GM18858 (cell line): ENCODE measurements around the gene LRRFIP2.
"Not testable (repeated sequence)": the region's sequence is repeated elsewhere in the genome, so short reads cannot be mapped to it uniquely, and the experiment has no call there.

Experiments
- ATAC-seq: cut with Tn5 transposase; IDR thresholded peaks from one replicate; pipeline ENCODE4 v1.9.1; 2021; ENCODE audit not compliant: unreplicated experiment

Gene LRRFIP2

GRCh38 chr3:37146927-37147326 lies 27.5 kb downstream of the LRRFIP2 start:
- ATAC-seq = not testable (repeated sequence)

GRCh38 chr3:37145611-37146010 lies 28.8 kb downstream of the LRRFIP2 start:
- no peak for ATAC-seq

DNA sequence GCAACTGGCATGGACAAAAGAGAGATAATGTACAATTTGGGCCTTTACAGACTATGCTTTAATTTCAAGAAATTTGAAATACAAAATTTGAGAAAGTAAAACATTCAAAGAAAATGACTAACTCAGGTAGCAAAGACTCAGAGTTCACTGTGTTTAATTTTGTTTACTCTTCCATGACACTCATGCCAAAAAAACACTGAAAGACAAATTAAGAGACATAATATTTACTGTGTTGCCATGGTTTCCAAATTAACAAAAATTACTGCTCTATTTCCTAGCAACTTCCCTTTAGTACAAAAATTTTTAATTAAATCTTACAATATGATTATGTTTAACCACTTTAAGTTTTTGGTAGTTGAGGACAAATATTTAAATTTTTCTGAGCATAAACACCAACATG lies 29.6 kb downstream of the LRRFIP2 start:
- no peak for ATAC-seq

- no peak for ATAC-seq
These were observed 30.6 kb downstream of the LRRFIP2 start for GRCh38 chr3:37143821-37144220.

GRCh38 chr3:37141676-37142075 lies 32.7 kb downstream of the LRRFIP2 start:
- ATAC-seq = no peak

DNA sequence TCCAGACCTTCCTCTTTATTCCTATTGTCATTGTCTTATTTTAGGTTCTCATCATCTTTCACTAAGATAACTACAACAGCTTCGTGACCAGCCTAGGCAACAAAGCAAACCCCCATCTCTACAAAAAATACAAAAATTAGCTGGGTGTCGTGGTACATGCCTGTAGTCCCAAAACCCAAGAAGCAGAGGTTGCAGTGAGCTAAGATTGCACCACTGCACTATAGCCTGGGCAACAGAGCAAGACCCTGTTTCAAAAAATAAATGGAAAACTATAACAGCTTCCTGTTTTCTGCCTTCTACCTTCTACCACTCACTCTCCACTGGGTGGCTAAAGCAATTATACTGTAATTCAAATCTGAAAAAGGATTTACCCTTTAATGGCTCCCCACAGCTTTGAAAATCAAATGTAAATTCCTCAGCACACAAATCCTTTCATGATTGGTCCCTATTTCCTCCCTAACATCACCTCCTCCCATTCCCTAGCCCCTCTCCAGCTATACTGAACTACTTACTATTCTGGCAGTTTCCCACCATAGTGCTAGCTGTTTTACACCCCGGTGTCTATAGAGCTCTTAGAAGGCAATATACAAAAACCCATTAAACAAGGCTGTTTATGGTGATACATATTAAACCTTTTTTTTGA lies 33.4 kb downstream of the LRRFIP2 start:
- ATAC-seq = no peak

DNA sequence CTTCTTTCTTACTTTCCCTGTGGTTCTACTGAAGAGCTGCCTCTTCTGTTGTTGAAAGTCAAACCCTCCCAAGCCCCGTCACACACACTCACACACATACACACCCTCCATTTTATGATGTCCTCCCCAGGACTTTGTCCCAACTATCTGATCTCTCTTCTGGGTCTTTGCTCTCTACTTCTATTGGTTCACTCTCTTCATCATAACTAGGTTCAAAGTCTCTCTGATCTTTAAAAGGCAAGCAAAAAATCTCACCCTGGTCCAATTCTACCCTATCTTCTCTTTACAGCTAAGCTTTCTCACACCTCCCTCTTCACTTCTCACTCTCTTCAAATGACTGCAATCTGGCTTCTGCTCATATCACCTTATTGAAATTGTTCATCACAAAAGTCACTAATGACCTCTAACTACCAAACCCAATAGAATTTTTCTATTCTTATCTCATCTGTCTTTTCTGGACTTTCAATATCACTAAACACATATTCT lies 34.8 kb downstream of the LRRFIP2 start:
- ATAC-seq = peak; percentile 74

DNA sequence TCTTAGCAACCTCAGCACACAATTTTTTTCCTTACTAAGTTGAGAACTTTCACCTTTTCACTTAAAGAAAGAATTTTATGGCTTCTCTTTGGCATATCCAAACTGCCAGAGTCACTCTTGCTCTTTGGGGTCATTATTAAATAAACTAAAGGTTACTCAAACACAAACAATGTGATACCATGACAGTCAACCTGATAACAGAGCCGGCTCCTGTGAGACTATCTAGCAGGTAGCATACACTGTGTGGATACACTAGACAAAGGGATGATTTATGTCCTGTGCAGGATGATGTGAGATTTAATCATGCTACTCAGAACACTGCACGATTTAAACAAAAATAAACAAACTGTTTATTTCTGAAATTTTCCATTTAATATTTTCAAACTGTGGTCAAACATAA lies 35.6 kb downstream of the LRRFIP2 start:
- no peak for ATAC-seq

GRCh38 chr3:37137516-37137915 lies 36.9 kb downstream of the LRRFIP2 start:
- ATAC-seq = no peak

- no peak for ATAC-seq
These were observed 38.3 kb downstream of the LRRFIP2 start for GRCh38 chr3:37136067-37136466.

- ATAC-seq = no peak
These were observed 38.8 kb downstream of the LRRFIP2 start for GRCh38 chr3:37135561-37135960.

GRCh38 chr3:37132334-37132733 lies 42.0 kb downstream of the LRRFIP2 start:
- no peak for ATAC-seq

DNA sequence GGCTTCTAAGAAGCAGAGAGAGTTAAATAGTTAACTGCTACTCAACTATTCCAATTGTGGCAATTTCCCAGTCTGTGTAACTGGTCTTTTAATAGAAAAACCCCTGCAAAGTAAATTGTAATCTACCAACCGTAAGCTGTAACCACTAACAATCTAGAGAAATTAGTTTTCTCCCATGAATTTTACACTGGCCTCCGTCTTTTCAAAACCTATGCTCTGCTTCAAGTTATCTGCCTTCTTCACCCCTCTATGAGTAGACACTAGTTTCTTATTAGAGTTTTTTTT lies 42.6 kb downstream of the LRRFIP2 start:
- no peak for ATAC-seq

DNA sequence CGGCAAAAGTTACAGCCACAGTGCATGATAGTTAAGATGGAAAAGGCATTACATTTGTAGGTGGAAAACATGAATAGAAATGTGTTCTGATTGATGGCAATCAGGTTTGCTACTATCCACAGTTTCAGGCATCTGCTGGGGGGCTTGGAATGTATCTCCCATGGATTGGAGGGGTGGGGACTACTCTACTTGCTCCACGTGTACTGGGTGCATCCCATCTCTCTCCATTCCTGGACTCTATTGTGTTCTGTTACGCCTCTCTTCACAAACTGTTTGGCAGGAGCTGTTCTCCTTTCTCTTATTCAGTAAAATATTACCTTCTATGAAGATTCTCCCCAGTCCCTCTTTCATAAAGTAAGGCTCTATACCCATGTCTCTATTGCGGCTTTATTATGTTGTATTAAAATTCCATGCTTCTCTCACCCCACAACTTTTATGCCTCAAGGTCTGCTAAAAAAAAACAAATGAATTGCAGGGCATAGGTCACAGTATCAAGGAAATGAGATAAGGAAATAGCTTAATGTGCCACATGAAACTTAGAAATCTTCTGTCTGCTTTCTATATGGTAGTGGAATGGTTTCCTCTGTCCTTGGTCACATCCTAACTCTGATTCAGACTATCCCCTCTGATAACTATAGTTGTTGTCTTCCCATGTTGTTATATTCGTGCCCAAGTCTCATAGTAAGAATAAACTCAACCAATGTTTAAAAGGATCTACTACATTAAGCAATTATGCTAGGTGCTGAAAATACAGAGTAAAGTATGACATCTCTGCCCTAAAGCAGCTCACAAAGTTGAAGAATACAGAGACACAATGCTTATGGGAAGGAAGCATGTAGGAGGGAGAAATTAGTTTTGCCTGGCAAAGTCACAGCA lies 43.2 kb downstream of the LRRFIP2 start:
- no peak for ATAC-seq

- no peak for ATAC-seq
These were observed 43.9 kb downstream of the LRRFIP2 start for GRCh38 chr3:37130448-37130847.

DNA sequence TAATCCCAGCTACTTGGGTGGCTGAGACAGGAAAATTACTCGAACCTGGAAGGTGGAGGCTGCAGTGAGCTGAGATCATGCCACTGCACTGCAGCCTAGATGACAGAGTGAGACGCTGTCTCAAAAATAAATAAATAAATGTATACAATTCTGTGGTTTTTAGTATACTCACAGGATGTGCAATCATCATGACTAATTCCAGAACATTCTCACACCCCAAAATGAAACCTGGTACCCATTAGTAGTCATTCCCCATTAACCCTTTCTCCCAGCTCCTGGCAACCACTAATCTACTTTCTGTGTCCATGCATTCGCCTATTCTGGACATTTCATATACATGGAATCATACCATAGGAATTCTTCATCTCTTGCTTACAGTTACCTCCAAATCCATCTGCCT lies 44.5 kb downstream of the LRRFIP2 start:
- peak; percentile 70 for ATAC-seq

DNA sequence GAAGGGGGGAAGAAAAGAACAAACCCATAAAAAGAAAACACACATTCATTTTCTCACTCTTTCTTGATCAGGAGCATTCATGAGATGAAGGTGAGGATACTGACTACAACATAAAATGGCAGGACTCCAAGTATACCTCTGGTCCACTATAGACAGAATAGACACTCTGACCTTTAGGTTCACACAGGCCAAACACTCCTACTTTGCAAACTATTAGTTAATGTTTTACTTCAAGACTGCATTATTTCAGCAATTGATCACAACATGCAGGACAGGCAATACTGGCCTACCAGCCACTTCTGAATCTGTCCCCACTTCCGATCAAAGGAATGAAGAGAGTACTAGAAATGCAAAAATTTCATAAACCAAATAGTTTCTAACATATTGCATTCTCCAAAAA lies 47.0 kb downstream of the LRRFIP2 start:
- ATAC-seq = no peak

- no peak for ATAC-seq
These were observed 47.5 kb downstream of the LRRFIP2 start for GRCh38 chr3:37126856-37127255.

DNA sequence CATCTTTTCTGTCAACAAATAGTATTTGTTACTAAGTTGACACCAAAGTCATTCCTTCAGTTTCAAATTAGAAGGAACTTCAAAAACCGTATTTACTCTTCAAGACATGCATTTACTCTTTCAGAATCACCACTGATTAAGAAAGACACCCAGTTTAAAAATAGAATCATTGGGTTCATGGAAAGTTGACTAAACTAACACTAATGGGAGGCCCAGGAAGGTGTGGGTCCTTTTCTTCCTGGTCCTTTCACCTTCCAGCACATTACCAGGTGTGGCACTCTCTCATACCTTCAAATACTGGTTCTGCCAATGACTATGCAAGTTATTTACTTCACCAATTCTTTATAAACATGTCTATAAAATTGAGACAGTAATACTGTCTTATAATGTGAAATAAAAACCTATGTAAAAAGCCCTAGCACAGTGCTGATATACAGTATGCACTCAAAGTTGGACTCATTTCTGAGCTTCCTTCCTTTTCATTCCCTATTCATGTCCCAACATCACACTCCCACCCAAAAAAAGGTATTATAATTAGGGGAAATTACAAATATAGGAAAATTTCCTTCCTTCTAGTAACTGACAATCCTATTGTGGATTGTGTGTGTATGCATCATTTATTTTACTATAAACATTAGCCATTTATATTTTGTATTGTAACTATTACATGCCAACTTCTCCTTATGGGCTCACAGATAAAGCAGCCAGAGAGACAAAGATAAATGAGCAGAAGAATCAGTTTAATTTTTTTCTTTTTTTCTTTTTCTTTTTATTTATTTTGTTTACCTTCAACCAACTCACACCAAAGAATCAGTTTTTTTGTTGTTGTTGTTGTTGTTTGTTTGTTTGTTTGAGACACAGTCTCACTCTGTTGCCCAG lies 48.9 kb downstream of the LRRFIP2 start:
- no peak for ATAC-seq

GRCh38 chr3:37124435-37124834 lies 49.9 kb downstream of the LRRFIP2 start:
- no peak for ATAC-seq

- no peak for ATAC-seq
These were observed 51.1 kb downstream of the LRRFIP2 start for GRCh38 chr3:37123292-37123691.

- not testable (repeated sequence) for ATAC-seq
These were observed 52.3 kb downstream of the LRRFIP2 start for GRCh38 chr3:37122069-37122468.
